ENCODE data around the gene INPP5A.
A peak's percentile ranks its signal among the peaks of the same experiment; 100 is the strongest.
"Not testable (repeated sequence)": the region's sequence is repeated elsewhere in the genome, so short reads cannot be mapped to it uniquely, and the experiment has no call there.

Gene INPP5A

GRCh38 chr10:132504501-132505272 is 32.9 kb upstream of the INPP5A start:
- no peak for DNase-seq

DNA sequence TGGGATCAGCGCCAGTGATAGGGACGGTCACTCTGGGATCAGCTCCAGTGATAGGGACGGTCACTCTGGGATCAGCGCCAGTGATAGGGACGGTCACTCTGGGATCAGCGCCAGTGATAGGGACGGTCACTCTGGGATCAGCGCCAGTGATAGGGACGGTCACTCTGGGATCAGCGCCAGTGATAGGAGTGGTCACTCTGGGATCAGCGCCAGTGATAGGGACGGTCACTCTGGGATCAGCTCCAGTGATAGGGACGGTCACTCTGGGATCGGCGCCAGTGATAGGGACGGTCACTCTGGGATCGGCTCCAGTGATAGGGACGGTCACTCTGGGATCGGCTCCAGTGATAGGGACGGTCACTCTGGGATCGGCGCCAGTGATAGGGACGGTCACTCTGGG is 32.0 kb upstream of the INPP5A start:
- not testable (repeated sequence) for DNase-seq

GRCh38 chr10:132506711-132507408 is 30.7 kb upstream of the INPP5A start:
- no peak for DNase-seq

DNA sequence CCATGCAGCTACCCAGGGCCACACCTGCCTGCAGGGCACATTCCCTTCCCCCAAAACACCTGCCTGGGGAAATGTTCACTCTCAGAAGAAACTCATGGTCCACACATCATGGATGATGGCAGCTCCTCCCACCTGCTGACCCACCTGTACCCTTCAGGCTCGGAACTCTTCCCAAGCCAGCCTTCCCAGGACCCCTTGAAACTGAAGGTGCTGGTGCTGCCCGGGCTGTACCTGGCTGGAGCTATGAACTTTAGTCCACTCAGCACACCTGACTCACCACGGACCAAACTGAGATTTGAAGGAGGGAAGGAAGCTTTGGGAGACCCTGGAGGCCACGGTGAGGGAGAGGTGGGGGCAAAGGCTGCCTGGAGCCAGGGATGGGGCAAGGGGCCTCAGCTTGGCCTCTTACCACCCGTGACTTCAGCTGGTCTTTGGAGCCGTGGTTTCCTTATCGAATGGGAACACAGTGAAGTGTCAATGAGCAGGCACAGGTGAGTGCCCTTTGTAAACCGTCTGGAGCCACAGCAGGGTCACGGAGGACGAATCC is 30.1 kb upstream of the INPP5A start:
- no peak for DNase-seq

DNA sequence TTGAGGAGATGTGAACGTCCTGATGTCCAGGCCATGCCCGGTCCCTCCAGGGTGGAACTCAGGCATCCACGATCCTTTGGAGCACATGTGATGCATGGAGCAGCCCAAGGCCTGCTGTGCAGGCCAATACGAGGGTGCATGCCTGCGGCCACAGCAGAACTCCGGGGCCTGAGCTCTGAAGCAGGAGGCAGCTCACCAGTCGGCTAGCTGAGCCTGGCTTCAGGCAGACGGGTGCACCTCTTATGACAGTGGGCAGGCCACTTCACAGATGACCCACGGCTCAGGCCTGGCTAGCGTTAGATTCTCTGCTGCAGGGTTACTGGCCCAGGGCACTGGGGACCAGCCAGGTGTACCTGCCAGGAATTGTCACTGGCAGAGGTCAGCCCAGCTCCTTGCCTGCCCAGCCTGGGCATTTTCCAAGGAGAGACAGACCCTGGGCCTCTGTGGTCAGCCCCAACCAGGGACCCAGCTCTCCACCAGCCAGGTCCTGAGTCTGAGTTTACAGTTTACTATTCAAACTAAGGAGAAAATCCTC is 29.6 kb upstream of the INPP5A start:
- no peak for DNase-seq

- no peak for DNase-seq
These were observed 28.8 kb upstream of the INPP5A start for GRCh38 chr10:132508581-132509443.

GRCh38 chr10:132509506-132510173 is 27.9 kb upstream of the INPP5A start:
- DNase-seq, result no peak

- DNase-seq, result no peak
These were observed 27.4 kb upstream of the INPP5A start for GRCh38 chr10:132510174-132510611.

GRCh38 chr10:132511121-132512051 is 26.2 kb upstream of the INPP5A start:
- DNase-seq, result no peak

DNA sequence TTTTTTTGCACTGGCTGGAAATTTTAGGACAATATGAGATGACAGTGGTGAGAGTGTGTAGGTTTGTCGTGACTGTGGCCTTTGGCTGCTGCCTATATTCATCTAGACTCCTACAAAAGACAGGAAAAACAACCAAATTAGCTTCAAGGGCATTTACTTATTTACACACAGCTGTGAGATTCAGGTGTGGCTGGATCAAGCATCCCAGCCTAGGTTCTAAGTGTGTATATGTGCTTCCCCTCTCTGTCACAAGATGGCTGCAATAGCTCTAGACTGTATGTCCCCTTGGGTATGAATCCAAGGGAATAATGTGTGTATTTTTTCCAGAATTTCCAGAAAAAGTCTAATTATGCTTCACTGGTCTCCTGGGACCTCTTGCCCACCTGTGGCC is 25.5 kb upstream of the INPP5A start:
- DNase-seq, result no peak

GRCh38 chr10:132512693-132513345 is 24.8 kb upstream of the INPP5A start:
- DNase-seq, result no peak

- no peak for DNase-seq
These were observed 22.6 kb upstream of the INPP5A start for GRCh38 chr10:132514821-132515520.

DNA sequence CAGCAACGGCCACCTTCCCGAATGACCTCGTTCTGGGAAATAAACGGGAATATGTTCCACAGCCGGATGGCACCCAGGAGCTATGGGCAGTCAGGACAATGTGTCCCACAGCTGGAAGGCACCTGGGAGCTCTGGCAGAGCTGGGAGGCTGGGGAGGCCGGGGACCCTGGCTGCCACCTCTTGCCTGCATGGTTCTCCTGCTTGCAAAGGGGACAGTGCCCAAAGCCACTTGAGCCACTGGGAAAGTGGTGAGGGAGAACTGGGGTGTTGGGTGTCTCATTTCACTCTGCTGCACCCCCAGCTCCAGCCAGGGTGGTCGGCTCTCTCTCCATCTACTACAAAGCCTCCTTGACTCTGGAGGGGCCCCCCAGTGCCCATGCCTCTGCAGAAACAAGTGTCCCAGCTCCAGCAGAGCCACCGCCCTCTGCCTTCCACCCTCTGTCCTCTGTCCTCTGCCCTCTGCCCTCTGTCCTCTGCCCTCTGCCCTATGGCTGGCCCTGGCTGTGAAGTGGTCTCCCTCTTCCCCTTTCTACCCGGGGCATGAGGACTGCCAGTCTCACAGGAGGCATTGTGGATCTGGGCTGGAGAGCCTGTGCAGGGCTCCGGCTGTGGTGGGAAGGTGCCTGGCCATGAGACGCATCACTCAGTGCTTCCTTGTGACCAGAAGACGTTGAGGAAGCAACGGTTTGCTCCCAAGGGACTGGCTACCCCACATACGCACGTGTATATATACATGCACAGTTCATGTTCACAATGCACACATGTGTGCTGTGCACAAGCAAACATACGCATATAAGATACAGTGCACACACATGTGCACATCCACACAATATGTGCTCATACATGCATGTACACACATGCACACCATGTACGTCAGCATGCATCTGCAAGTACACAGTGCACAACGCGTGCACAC is 21.5 kb upstream of the INPP5A start:
- no peak for DNase-seq

- DNase-seq, result peak; percentile 16
These were observed 20.5 kb upstream of the INPP5A start for GRCh38 chr10:132516771-132517725.

- no peak for DNase-seq
These were observed 19.6 kb upstream of the INPP5A start for GRCh38 chr10:132517951-132518521.

DNA sequence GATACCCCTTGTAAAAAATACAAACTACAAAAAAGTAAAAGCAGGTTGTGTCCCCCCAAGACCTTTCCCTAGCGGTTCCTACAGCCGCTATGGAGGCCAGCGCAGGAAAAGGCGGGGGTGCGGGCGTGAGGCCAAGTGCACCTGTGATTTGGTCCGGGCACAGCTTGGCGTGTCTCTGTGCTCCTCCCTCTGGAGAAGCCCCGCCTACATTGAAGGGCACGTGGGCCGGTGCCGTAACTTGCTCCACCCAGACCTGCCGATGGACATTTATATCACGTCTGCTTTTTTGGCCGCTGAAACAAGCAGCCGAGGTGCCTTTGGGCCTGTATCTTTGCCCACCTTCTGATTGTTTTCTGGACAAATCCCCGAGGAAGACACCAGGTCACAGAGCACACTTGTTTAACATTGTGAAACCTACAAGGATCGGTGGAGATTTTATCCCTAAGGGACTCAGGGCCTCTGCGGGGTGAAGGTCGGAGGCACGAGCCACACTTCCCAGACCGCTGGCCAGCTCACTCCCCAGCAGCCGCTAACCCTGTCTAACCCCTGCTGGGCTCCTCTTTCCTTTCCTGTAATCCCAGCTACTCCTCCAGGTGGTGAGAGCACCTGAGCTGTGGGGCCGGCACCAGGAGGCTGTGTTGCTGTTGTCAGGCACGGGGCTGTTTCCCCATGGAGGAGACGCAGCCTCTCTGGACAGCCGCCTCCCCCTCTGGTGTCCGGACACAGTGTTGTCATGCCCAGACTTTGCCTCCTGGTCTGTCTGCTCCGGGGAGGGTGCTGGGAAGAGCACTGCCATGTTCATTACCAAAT is 18.8 kb upstream of the INPP5A start:
- no peak for DNase-seq

All from NCI-H2227 treated with DMSO at 0.1 percent for 48 hours (cell line).